PC-9 (cell line): ENCODE data around the gene SPARC.

Source experiments
- EZH2 ChIP-seq: fragments of 200-600 bp; sonication (generic); IDR thresholded peaks from 2 replicates; pipeline ENCODE4 v1.8.0; 2017; ENCODE audit warnings: antibody characterized with exemption, low read depth
- TF ChIP-seq, protein P1 (sequence below): fragments of 200-600 bp; sonication (generic); conservative IDR thresholded peaks from 2 replicates; pipeline ENCODE4 v1.6.1; 2017; ENCODE audit warnings: mixed run types, antibody characterized with exemption, mild to moderate bottlenecking, moderate library complexity

- no peak for TF ChIP-seq EZH2
- TF ChIP-seq, protein P1, sequence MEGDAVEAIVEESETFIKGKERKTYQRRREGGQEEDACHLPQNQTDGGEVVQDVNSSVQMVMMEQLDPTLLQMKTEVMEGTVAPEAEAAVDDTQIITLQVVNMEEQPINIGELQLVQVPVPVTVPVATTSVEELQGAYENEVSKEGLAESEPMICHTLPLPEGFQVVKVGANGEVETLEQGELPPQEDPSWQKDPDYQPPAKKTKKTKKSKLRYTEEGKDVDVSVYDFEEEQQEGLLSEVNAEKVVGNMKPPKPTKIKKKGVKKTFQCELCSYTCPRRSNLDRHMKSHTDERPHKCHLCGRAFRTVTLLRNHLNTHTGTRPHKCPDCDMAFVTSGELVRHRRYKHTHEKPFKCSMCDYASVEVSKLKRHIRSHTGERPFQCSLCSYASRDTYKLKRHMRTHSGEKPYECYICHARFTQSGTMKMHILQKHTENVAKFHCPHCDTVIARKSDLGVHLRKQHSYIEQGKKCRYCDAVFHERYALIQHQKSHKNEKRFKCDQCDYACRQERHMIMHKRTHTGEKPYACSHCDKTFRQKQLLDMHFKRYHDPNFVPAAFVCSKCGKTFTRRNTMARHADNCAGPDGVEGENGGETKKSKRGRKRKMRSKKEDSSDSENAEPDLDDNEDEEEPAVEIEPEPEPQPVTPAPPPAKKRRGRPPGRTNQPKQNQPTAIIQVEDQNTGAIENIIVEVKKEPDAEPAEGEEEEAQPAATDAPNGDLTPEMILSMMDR: no peak
Measured at GRCh38 chr5:151677776-151678545, 8.8 kb downstream of the SPARC start.
